ENCODE data around the gene SCAMP3.

GRCh38 chr1:155254714-155255242, 7.4 kb downstream of the SCAMP3 start:
- TF ChIP-seq CTCF (conservative IDR thresholded peaks at IDR 0.05; ENCODE audit: low read depth in 2 of 2) (no peak), EZH2phosphoT487 (IDR thresholded peaks at IDR 0.05; ENCODE audit: unreplicated experiment) (no peak), EZH2 (IDR thresholded peaks at IDR 0.05; ENCODE audit: low read depth, unreplicated experiment) (no peak), ZNF114 (CRISPR knock-in tag; IDR thresholded peaks at IDR 0.05) (no peak), POLR2AphosphoS5 (IDR thresholded peaks at IDR 0.05; ENCODE audit: low read depth) (no peak), CREB1 (CRISPR knock-in tag; IDR thresholded peaks at IDR 0.05; ENCODE audit: low read depth) (no peak), JUNB (IDR thresholded peaks at IDR 0.05; ENCODE audit: unreplicated experiment) (no peak)
